ENCODE measurements around the gene MTX1. TPM values are rescaled to one million over a fixed set of nuclear protein-coding genes. Genes with fewer than 3 reads are reported as not detected.
A peak's percentile ranks its signal among the peaks of the same experiment; 100 is the strongest.
"Not testable (repeated sequence)": the region's sequence is repeated elsewhere in the genome, so short reads cannot be mapped to it uniquely, and the experiment has no call there.

MTX1 gene
- total RNA-seq, 2 donors from 2014 or later, result 42.6 to 53.0 TPM

- H3K4me3 Mint-ChIP-seq, result peak overlapping the region; percentile 69
- peaks cover 2% of the 10 kb centered on the region for H3K9me3 Mint-ChIP-seq
- H3K27me3 Mint-ChIP-seq, result no peaks in the 10 kb centered on the region
- ATAC-seq (peak in 1 of 2 donors; percentile 52), DNase-seq (ENCODE audit: low spot score) (no peak)
- H3K27ac Mint-ChIP-seq, result peak overlapping the region; percentile 87 to 91
- H3K4me1 Mint-ChIP-seq (ENCODE audit: low read depth in 2 of 2), result peaks cover 16 to 22% of the 10 kb centered on the region in 2 donors
- H3K36me3 Mint-ChIP-seq, result no peaks in the 10 kb centered on the region
Observed at GRCh38 chr1:155218854-155219591, 10.5 kb downstream of the MTX1 start.

GRCh38 chr1:155219592-155220031 is 11.1 kb downstream of the MTX1 start:
- peak overlapping the region; percentile 87 to 91 for H3K27ac Mint-ChIP-seq
- peaks cover 19 to 22% of the 10 kb centered on the region in 2 donors for H3K4me1 Mint-ChIP-seq (ENCODE audit: low read depth in 2 of 2)
- ATAC-seq (peak; percentile 69 to 79), DNase-seq (ENCODE audit: low spot score) (no peak)
- H3K9me3 Mint-ChIP-seq, result peaks cover 2% of the 10 kb centered on the region
- H3K27me3 Mint-ChIP-seq, result no peaks in the 10 kb centered on the region
- peak overlapping the region; percentile 69 for H3K4me3 Mint-ChIP-seq
- no peaks in the 10 kb centered on the region for H3K36me3 Mint-ChIP-seq

GRCh38 chr1:155220211-155220965 is 11.9 kb downstream of the MTX1 start:
- not testable (repeated sequence) for H3K36me3 Mint-ChIP-seq; ATAC-seq; H3K9me3 Mint-ChIP-seq; H3K27me3 Mint-ChIP-seq; H3K4me3 Mint-ChIP-seq; DNase-seq (ENCODE audit: low spot score)
- Mint-ChIP-seq H3K4me1 (ENCODE audit: low read depth in 2 of 2) (peaks cover 19 to 22% of the 10 kb centered on the region in 2 donors), H3K27ac (peak overlapping the region; percentile 87 to 91)

- no peak for ATAC-seq
- peaks cover 2% of the 10 kb centered on the region for H3K9me3 Mint-ChIP-seq
- no peak for DNase-seq (ENCODE audit: low spot score)
- no peak overlapping the region for H3K27ac Mint-ChIP-seq
- H3K27me3 Mint-ChIP-seq, result no peaks in the 10 kb centered on the region
- H3K36me3 Mint-ChIP-seq, result no peaks in the 10 kb centered on the region
- peaks cover 37 to 40% of the 10 kb centered on the region in 2 donors for H3K4me1 Mint-ChIP-seq (ENCODE audit: low read depth in 2 of 2)
- H3K4me3 Mint-ChIP-seq, result no peak overlapping the region
Observed at GRCh38 chr1:155223047-155223446, 14.6 kb downstream of the MTX1 start.

- H3K27ac Mint-ChIP-seq, result peak overlapping the region in 1 of 2 donors; percentile 94
- peak overlapping the region; percentile 98 for H3K4me3 Mint-ChIP-seq
- DNase-seq (ENCODE audit: low spot score); H3K36me3 Mint-ChIP-seq; ATAC-seq; H3K27me3 Mint-ChIP-seq; H3K9me3 Mint-ChIP-seq: not testable (repeated sequence)
- peaks cover 26 to 27% of the 10 kb centered on the region in 2 donors for H3K4me1 Mint-ChIP-seq (ENCODE audit: low read depth in 2 of 2)
Observed at GRCh38 chr1:155225404-155225759, 16.9 kb downstream of the MTX1 start.

GRCh38 chr1:155226188-155226909 is 17.9 kb downstream of the MTX1 start:
- peak overlapping the region; percentile 98 for H3K4me3 Mint-ChIP-seq
- H3K4me1 Mint-ChIP-seq (ENCODE audit: low read depth in 2 of 2), result peaks cover 23 to 27% of the 10 kb centered on the region in 2 donors
- ATAC-seq, result peak; percentile 56 to 61
- peak; percentile 75 for DNase-seq (ENCODE audit: low spot score)
- H3K9me3 Mint-ChIP-seq, result no peaks in the 10 kb centered on the region
- peak overlapping the region; percentile 91 to 94 for H3K27ac Mint-ChIP-seq
- H3K27me3 Mint-ChIP-seq, result no peaks in the 10 kb centered on the region
- no peaks in the 10 kb centered on the region for H3K36me3 Mint-ChIP-seq

GRCh38 chr1:155226910-155227260 is 18.4 kb downstream of the MTX1 start:
- H3K36me3 Mint-ChIP-seq, result no peaks in the 10 kb centered on the region
- ATAC-seq, result peak; percentile 45 to 52
- peak overlapping the region; percentile 91 to 94 for H3K27ac Mint-ChIP-seq
- no peak for DNase-seq (ENCODE audit: low spot score)
- peak overlapping the region; percentile 98 for H3K4me3 Mint-ChIP-seq
- no peaks in the 10 kb centered on the region for H3K9me3 Mint-ChIP-seq
- no peaks in the 10 kb centered on the region for H3K27me3 Mint-ChIP-seq
- H3K4me1 Mint-ChIP-seq (ENCODE audit: low read depth in 2 of 2), result peaks cover 23 to 27% of the 10 kb centered on the region in 2 donors

GRCh38 chr1:155227261-155228095 is 19.0 kb downstream of the MTX1 start:
- no peaks in the 10 kb centered on the region for H3K27me3 Mint-ChIP-seq
- H3K27ac Mint-ChIP-seq, result peak overlapping the region; percentile 91 to 94
- H3K4me3 Mint-ChIP-seq, result peak overlapping the region; percentile 98
- H3K4me1 Mint-ChIP-seq (ENCODE audit: low read depth in 2 of 2), result peaks cover 23 to 27% of the 10 kb centered on the region in 2 donors
- DNase-seq (ENCODE audit: low spot score), result peak; percentile 99
- no peaks in the 10 kb centered on the region for H3K9me3 Mint-ChIP-seq
- ATAC-seq, result peak; percentile 98 to 99
- no peaks in the 10 kb centered on the region for H3K36me3 Mint-ChIP-seq

GRCh38 chr1:155228096-155228427 is 19.6 kb downstream of the MTX1 start:
- no peak for DNase-seq (ENCODE audit: low spot score)
- Mint-ChIP-seq H3K27ac (peak overlapping the region; percentile 91 to 94), H3K4me1 (ENCODE audit: low read depth in 2 of 2) (peaks cover 23 to 27% of the 10 kb centered on the region in 2 donors), H3K4me3 (peak overlapping the region; percentile 98), H3K9me3 (no peaks in the 10 kb centered on the region), H3K27me3 (no peaks in the 10 kb centered on the region), H3K36me3 (no peaks in the 10 kb centered on the region)
- ATAC-seq, result no peak

- not testable (repeated sequence) for DNase-seq (ENCODE audit: low spot score); H3K4me3 Mint-ChIP-seq; ATAC-seq; H3K36me3 Mint-ChIP-seq; H3K27me3 Mint-ChIP-seq; H3K9me3 Mint-ChIP-seq
- peaks cover 20 to 28% of the 10 kb centered on the region in 2 donors for H3K4me1 Mint-ChIP-seq (ENCODE audit: low read depth in 2 of 2)
- peak overlapping the region in 1 of 2 donors; percentile 20 for H3K27ac Mint-ChIP-seq
Observed at GRCh38 chr1:155231302-155231701, 22.8 kb downstream of the MTX1 start.

- not testable (repeated sequence) for H3K36me3 Mint-ChIP-seq; H3K27ac Mint-ChIP-seq; H3K27me3 Mint-ChIP-seq; DNase-seq (ENCODE audit: low spot score); ATAC-seq; H3K4me3 Mint-ChIP-seq; H3K9me3 Mint-ChIP-seq
- peaks cover 19 to 23% of the 10 kb centered on the region in 2 donors for H3K4me1 Mint-ChIP-seq (ENCODE audit: low read depth in 2 of 2)
Observed at GRCh38 chr1:155232001-155232978, 23.8 kb downstream of the MTX1 start.

GRCh38 chr1:155233502-155233901 is 25.0 kb downstream of the MTX1 start:
- H3K4me3 Mint-ChIP-seq; H3K27ac Mint-ChIP-seq; H3K27me3 Mint-ChIP-seq; DNase-seq (ENCODE audit: low spot score); H3K9me3 Mint-ChIP-seq; H3K36me3 Mint-ChIP-seq; ATAC-seq: not testable (repeated sequence)
- H3K4me1 Mint-ChIP-seq (ENCODE audit: low read depth in 2 of 2), result peaks cover 12 to 15% of the 10 kb centered on the region in 2 donors
